ENCODE data around the gene WNT4.
A peak's percentile ranks its signal among the peaks of the same experiment; 100 is the strongest.
"Not testable (repeated sequence)": the region's sequence is repeated elsewhere in the genome, so short reads cannot be mapped to it uniquely, and the experiment has no call there.

WNT4 gene

DNA sequence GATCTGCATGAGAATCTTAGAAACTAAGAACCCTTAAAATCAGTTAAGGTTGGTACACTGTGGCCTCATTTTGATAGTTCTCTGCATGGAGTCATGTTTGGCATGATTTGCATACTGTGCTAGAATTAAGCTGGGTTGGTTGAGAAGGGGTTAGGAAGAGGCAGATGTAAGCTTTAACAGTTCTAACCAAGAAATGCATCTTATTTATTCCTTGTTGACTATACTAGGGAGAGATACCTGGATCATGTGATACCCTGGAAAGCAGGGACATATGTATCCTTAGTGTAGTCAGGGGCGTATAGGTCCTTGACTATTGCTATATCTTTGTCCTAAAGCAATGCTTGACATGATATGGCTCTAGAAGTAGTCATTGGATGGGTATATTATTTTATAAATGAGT is 49.4 kb downstream of the WNT4 start:
- peaks cover 67% of the 10 kb centered on the region for H3K4me1 Mint-ChIP-seq

DNA sequence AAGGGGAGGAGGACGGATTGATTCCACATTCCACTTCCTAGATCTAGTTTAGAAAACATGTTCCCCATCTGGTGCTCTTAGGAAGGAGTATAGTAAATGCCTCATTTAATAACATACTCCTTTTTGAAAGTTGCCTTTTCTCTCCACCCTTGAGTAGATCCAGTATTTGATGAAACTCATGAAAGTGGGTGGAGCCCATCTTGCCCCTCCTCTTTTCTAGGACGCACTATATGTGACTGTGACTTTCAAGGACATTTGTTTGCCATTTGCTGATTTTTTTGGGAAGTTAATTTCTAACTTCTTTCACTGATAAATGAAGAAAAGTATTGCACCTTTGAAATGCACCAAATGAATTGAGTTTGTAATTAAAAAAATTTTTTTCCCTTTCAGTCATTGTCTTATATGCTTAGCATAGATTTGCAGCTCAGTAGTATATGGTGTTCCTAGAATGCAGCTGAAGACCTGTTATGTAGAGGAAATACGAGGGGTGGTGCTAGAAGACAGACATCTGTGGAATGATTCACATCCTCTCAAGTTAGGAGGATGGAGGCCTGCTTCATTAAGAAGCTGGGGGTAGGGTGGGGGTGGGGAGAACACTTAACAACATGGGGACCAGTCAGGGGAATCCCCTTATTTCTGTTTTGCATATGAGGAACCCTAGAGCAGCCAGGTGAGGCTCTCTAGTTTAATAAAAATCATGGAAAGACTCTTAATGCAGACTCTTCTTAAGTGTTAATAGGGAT is 50.7 kb downstream of the WNT4 start:
- H3K27ac Mint-ChIP-seq, result peak overlapping the region in 1 of 2 donors; percentile 28
- DNase-seq (peak; percentile 22 to 42), ATAC-seq (peak; percentile 99)
- not testable (repeated sequence) for H3K4me3 Mint-ChIP-seq, H3K27me3 Mint-ChIP-seq, H3K9me3 Mint-ChIP-seq
- H3K4me1 Mint-ChIP-seq, result peaks cover 72% of the 10 kb centered on the region

More for the DNA sequence above, 49.4 kb downstream of the WNT4 start:
- peak overlapping the region in 1 of 2 donors; percentile 35 for H3K27ac Mint-ChIP-seq
- ATAC-seq (no peak), DNase-seq (no peak)
- H3K27me3 Mint-ChIP-seq, result no peaks in the 10 kb centered on the region
- H3K4me3 Mint-ChIP-seq, result no peak overlapping the region
- no peaks in the 10 kb centered on the region for H3K9me3 Mint-ChIP-seq

DNA sequence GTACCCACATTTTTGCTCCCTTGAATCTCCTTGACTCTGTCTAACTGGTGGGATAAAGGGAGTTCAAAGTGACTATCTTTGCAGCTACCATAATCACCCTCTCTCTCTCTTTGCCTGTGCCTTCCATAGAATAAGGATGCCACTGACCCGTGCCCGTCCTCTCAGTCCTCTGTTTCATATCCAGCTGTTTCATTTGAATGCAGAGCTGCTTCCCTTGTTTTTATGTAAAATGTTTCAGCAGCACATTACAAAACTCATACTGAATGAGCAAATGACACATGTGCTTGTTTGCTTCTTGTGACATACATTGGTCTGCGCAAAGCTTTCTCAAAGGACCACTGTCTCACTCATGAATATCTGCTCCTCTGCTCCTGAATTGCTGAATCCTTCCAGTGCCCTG is 52.0 kb downstream of the WNT4 start:
- ATAC-seq, result no peak

DNA sequence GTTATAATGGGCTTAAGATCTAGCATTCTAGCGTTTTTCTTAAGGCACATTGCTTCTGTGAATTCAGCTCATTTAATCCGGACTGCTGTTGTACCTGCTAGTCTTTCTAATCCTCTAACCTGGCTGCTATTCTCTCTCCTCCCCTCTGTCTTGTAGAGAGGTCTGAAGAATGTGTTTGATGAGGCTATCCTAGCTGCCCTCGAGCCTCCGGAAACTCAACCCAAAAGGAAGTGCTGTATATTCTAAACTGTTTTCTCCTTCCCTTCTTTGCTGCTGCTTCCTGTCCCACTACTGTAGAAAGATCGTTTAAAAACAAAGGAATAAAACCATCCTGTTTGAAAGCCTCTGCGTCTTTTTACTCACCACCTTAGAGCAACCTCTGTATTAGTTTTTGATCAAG is 53.1 kb downstream of the WNT4 start:
- no peaks in the 10 kb centered on the region for H3K9me3 Mint-ChIP-seq
- peak overlapping the region; percentile 71 to 78 for H3K4me3 Mint-ChIP-seq
- DNase-seq, result no peak
- ATAC-seq, result no peak
- no peaks in the 10 kb centered on the region for H3K27me3 Mint-ChIP-seq
- H3K27ac Mint-ChIP-seq, result peak overlapping the region; percentile 5 to 80
- H3K4me1 Mint-ChIP-seq, result peaks cover 91% of the 10 kb centered on the region

More for the DNA sequence above, 52.0 kb downstream of the WNT4 start:
- peaks cover 82% of the 10 kb centered on the region for H3K4me1 Mint-ChIP-seq
- peak overlapping the region; percentile 43 to 68 for H3K27ac Mint-ChIP-seq
- H3K9me3 Mint-ChIP-seq, result no peaks in the 10 kb centered on the region
- peak overlapping the region; percentile 14 to 57 for H3K4me3 Mint-ChIP-seq
- no peak for DNase-seq
- H3K27me3 Mint-ChIP-seq, result no peaks in the 10 kb centered on the region

DNA sequence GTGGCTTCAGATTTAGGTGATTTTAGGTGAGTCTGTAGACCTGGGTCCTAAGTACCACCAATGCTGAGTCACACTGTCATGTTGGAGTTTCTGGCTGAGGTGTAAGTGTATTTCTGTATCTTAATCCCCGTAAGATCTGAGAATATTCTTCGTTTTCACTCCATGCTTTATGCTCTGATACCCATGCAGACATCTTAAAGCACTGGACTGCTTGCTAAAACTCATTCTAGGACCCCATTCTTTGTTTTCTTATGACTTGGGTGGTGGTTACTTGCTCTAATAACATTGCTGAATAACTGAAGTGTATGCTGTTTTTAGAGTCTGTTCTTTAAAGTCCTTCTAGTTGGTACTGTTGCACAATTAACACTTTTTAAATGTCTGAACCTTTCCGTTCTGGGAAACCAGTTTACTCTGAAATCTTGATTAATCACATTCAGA is 53.7 kb downstream of the WNT4 start:
- Mint-ChIP-seq H3K9me3 (no peaks in the 10 kb centered on the region), H3K27me3 (no peaks in the 10 kb centered on the region), H3K4me3 (peak overlapping the region; percentile 71 to 78), H3K4me1 (peaks cover 95% of the 10 kb centered on the region), H3K27ac (peak overlapping the region; percentile 68 to 78)
- DNase-seq (no peak), ATAC-seq (peak; percentile 49)

DNA sequence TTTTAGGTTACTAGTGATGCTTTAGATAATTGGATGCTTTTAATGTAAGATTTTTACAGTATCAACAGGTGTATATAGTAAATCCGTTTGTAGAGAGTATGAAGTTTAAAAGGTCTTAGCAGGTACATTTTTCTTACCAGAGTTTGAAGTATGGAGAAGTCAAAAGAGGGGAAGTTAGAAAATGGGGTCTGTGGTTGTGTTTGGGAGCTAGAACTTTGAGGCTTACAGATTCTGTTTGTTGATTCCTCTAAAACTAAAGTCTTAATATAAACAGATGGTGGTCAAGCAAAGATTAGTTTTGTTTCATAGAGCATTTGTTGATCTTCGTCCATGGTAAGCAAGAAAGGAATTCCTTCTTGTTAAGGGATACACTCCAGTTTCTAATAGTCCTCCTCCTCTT is 54.6 kb downstream of the WNT4 start:
- Mint-ChIP-seq H3K4me1 (peaks cover 96% of the 10 kb centered on the region), H3K4me3 (peak overlapping the region; percentile 71 to 78), H3K27ac (peak overlapping the region; percentile 6 to 48), H3K9me3 (no peaks in the 10 kb centered on the region), H3K27me3 (no peaks in the 10 kb centered on the region)
- DNase-seq (no peak), ATAC-seq (no peak)

DNA sequence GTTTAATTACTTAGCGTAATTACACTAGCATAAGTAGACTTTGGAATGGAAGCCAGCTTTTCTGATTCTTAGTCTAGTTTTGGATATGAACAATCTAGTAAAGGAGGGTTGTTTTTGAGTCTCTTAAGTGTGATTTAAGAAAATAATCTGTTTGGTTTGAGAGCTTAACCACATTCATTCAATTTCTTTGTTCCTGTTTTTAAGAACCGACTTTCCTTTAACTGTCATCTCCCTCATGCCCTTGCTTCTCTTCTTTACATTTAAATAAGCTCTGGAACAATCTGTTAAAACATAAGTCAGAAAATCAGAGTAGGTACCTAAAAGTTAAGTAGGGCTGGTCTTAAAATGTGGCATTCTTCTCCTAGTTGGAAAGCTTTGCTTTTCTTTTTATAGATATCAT is 62.7 kb downstream of the WNT4 start:
- DNase-seq (no peak), ATAC-seq (no peak)
- Mint-ChIP-seq H3K4me3 (no peak overlapping the region), H3K27ac (no peak overlapping the region), H3K4me1 (peaks cover 63% of the 10 kb centered on the region), H3K27me3 (no peaks in the 10 kb centered on the region), H3K9me3 (no peaks in the 10 kb centered on the region)

DNA sequence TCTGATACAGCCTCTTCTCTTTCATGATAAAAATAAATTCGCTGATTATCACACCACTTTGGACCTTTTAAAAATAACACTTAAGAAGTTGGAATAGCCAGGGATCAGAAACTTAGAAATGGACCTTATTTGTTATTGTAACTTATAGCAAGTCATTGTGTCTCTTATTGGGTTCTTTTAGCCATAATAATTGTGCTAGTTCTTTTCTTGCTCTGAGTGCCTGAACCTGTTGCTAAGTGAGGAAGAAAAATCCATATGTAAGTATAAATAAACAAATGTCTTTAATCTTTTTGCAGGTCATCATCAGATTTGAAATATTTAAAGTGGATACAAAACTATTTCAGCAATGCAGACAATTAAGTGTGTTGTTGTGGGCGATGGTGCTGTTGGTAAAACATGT is 64.8 kb downstream of the WNT4 start:
- DNase-seq, result no peak
- no peak for ATAC-seq
- Mint-ChIP-seq H3K9me3 (no peaks in the 10 kb centered on the region), H3K27me3 (no peaks in the 10 kb centered on the region), H3K4me3 (no peak overlapping the region), H3K27ac (peak overlapping the region in 1 of 2 donors; percentile 57), H3K4me1 (peaks cover 66% of the 10 kb centered on the region)

DNA sequence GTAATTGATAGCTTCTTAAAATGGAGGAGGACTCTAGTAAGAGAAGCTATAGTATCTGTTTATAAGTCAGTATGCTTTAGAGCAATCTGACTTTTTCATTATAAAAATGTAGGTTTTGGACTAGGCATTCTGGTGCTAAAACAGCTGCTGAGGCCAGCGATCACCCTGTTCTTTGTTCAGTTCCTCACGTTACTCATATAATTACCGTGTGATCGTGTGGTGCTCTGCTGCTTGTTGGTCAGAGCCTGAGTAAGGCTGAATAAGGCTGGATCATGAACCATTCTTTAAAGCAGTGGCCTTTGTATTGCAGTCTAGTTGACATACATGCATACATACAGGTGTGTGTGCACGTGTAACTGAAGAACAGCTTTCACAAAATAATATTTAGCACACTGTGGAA is 65.2 kb downstream of the WNT4 start:
- no peaks in the 10 kb centered on the region for H3K9me3 Mint-ChIP-seq
- DNase-seq, result no peak
- peaks cover 70% of the 10 kb centered on the region for H3K4me1 Mint-ChIP-seq
- H3K27ac Mint-ChIP-seq, result no peak overlapping the region
- no peak overlapping the region for H3K4me3 Mint-ChIP-seq
- ATAC-seq, result peak; percentile 60
- no peaks in the 10 kb centered on the region for H3K27me3 Mint-ChIP-seq

DNA sequence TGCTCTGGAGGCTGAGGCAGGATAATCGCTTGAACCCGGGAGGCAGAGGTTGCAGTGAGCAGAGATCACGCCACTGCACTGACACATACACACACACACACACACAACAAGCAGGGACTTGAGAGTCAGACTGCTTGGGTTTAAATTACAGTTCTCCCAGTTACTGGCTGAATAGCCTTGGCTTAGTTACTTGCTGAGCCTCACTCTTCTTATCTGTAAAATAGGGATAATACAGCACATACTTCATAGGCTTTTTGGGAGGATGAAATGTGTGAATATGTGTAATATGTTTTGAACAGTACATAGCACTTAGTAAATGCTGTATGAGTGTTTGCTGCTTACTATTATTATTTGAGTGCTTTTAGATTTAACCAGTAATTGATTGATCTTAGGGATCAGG is 66.6 kb downstream of the WNT4 start:
- Mint-ChIP-seq H3K27me3 (no peaks in the 10 kb centered on the region), H3K9me3 (no peaks in the 10 kb centered on the region), H3K4me1 (peaks cover 84% of the 10 kb centered on the region), H3K27ac (peak overlapping the region in 1 of 2 donors; percentile 64), H3K4me3 (peak overlapping the region; percentile 16 to 70)
- ATAC-seq (no peak), DNase-seq (no peak)

DNA sequence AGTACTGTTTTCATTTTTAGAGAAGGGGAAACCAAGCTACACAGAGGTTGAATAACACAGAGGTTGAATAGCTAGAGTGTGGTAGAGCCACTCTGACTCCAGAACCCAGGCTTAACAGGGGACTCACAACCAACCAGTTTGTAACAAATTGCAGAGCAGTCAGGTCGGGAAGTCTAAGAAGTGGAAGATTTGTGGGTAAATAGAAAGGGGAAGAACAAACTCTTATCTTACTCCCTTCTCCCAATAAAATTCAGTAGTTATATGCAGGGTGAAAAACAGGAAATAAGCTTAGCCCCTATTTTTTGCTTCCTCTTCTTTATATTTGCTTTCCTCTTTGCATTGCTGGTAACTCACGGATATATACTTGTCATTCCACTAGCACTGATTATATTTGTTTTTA is 67.2 kb downstream of the WNT4 start:
- ATAC-seq, result no peak
- Mint-ChIP-seq H3K9me3 (no peaks in the 10 kb centered on the region), H3K27ac (peak overlapping the region; percentile 26 to 60), H3K4me3 (peak overlapping the region in 1 of 2 donors; percentile 1), H3K4me1 (peaks cover 87% of the 10 kb centered on the region), H3K27me3 (no peaks in the 10 kb centered on the region)
- DNase-seq, result no peak

DNA sequence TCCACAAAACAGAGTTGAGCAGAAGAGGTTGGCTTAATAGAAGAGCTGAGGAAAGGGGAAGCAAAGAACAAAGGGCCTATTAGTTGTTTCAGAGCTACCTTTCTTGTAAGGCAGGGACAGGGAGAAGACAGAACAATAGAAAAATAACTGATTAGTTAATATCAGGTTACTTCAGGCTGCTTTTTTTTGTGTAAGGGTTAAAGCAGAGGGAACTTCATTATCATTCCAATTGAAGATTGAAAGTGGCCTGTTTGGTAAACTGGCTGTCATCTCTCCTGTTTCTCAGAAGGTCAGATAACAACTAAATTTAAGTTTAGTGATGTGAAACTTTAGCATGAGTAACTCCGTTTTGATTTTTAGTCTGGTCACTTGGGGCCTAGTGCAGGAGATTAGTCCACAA is 68.1 kb downstream of the WNT4 start:
- H3K4me3 Mint-ChIP-seq, result peak overlapping the region; percentile 11 to 24
- H3K9me3 Mint-ChIP-seq, result peaks cover 0 to 6% of the 10 kb centered on the region in 2 donors
- ATAC-seq (no peak), DNase-seq (no peak)
- H3K27ac Mint-ChIP-seq, result peak overlapping the region in 1 of 2 donors; percentile 47
- H3K4me1 Mint-ChIP-seq, result peaks cover 94% of the 10 kb centered on the region
- no peaks in the 10 kb centered on the region for H3K27me3 Mint-ChIP-seq

DNA sequence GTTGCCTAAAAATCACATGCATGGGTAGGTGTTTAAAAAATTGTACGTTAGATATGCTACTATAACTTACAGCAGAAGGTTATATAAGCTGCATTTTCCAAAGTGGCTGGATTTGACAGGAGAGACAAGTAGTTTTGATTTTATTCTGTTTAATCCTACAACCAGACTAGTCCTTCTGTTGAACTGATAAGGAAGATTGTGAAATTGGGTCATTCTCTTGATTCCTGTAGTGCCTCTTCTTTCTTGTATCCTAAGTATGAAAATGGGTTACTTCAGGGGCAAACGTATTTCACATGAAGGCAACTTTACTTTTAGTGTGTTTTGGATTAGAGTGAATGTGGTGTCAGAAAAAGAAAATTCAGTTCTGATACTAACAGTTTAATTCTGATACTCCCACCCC is 71.4 kb downstream of the WNT4 start:
- DNase-seq, result no peak
- Mint-ChIP-seq H3K27me3 (no peaks in the 10 kb centered on the region), H3K9me3 (peaks cover 0 to 7% of the 10 kb centered on the region in 2 donors), H3K4me1 (peaks cover 91% of the 10 kb centered on the region), H3K27ac (peak overlapping the region; percentile 57 to 89), H3K4me3 (no peak overlapping the region)
- no peak for ATAC-seq

Measured in stimulated activated naive CD8-positive, alpha-beta T cell treated with anti-CD3 and anti-CD28 coated beads, Interleukin-15, amount 100 ng/mL, for 72 hours (primary cell).